Measurements from ENCODE around the gene NLRP13.

- no peak for TF ChIP-seq NR3C1 (IDR thresholded peaks at IDR 0.05)
- TF ChIP-seq ELK1 (IDR thresholded peaks at IDR 0.05; ENCODE audit: low read depth, low read length), result no peak
- no peak for TF ChIP-seq MYC (IDR thresholded peaks at IDR 0.05; ENCODE audit: borderline replicate concordance, low read length)
- no peak for TF ChIP-seq CTCF (IDR thresholded peaks at IDR 0.05)
- TF ChIP-seq RAD21 (conservative IDR thresholded peaks at IDR 0.05 in 1 of 2, IDR thresholded peaks at IDR 0.05 in 1 of 2), result no peak
- no peak for TF ChIP-seq RFX5 (IDR thresholded peaks at IDR 0.05)
- no peak for TF ChIP-seq EP300 (IDR thresholded peaks at IDR 0.05)
These were observed 7.1 kb upstream of the NLRP13 start for GRCh38 chr19:55939206-55939605.
